Neural progenitor cell (in vitro differentiated cells): ENCODE measurements around the gene SIRT5. TPM values are rescaled to one million over a fixed set of nuclear protein-coding genes. Genes with fewer than 3 reads are reported as not detected.

Experiments
- DNase-seq: peaks from one replicate; pipeline ENCODE4 v3.0.0-alpha.2; 2016; ENCODE audit warnings: low spot score
- H2AFZ ChIP-seq: fragments of 200-600 bp; sonication (generic); replicated peaks from 2 replicates; pipeline ENCODE4 v1.6.1; 2016; ENCODE audit warnings: antibody characterized with exemption
- H3F3A ChIP-seq: fragments of 200-600 bp; sonication (generic); 2 replicates; pipeline ENCODE4 v1.6.1; 2016; ENCODE audit warnings: antibody characterized with exemption, low read depth
- H3K27ac ChIP-seq: fragments of 200-600 bp; sonication (generic); 2 replicates; pipeline ENCODE4 v1.5.1; 2016; ENCODE audit warnings: mild to moderate bottlenecking
- H3K27me3 ChIP-seq: fragments of 200-600 bp; sonication (generic); 2 replicates; pipeline ENCODE4 v1.6.1; 2016; ENCODE audit warnings: mild to moderate bottlenecking, moderate library complexity
- H3K36me3 ChIP-seq: fragments of 200-600 bp; sonication (generic); 2 replicates; pipeline ENCODE4 v1.5.1; 2016
- H3K4me1 ChIP-seq: fragments of 200-600 bp; sonication (generic); 2 replicates; pipeline ENCODE4 v1.6.1; 2016; ENCODE audit warnings: mixed run types
- H3K4me2 ChIP-seq: fragments of 200-600 bp; sonication (generic); 2 replicates; pipeline ENCODE4 v1.6.1; 2016
- H3K4me3 ChIP-seq: fragments of 200-600 bp; sonication (generic); 2 replicates; pipeline ENCODE4 v1.5.1; 2016
- H3K79me2 ChIP-seq: fragments of 200-600 bp; sonication (generic); 2 replicates; pipeline ENCODE4 v1.6.1; 2016; ENCODE audit warnings: low read depth
- H3K9ac ChIP-seq: fragments of 200-600 bp; sonication (generic); 2 replicates; pipeline ENCODE4 v1.6.1; 2016
- H3K9me3 ChIP-seq: fragments of 200-600 bp; sonication (generic); 2 replicates; pipeline ENCODE4 v1.5.1; 2016; ENCODE audit warnings: low read depth
- H4K20me1 ChIP-seq: fragments of 200-600 bp; sonication (generic); 2 replicates; pipeline ENCODE4 v1.6.1; 2016; ENCODE audit warnings: low read depth
- H3K27ac Mint-ChIP-seq: 3 replicates; pipeline ENCODE4 v1.8.0; 2021; ENCODE audit warnings: mixed read lengths
- H3K27me3 Mint-ChIP-seq: 2 replicates; pipeline ENCODE4 v1.8.0; 2022; ENCODE audit warnings: low read depth, mild to moderate bottlenecking, inconsistent platforms, moderate library complexity, mixed read lengths; ENCODE audit not compliant: insufficient read depth
- H3K36me3 Mint-ChIP-seq: 3 replicates; pipeline ENCODE4 v1.8.0; 2021; ENCODE audit warnings: mixed read lengths
- H3K4me1 Mint-ChIP-seq: 3 replicates; pipeline ENCODE4 v1.8.0; 2021; ENCODE audit warnings: mixed read lengths
- H3K4me3 Mint-ChIP-seq: 3 replicates; pipeline ENCODE4 v1.8.0; 2021; ENCODE audit warnings: mild to moderate bottlenecking, moderate library complexity, mixed read lengths
- H3K9me3 Mint-ChIP-seq: 3 replicates; pipeline ENCODE4 v1.8.0; 2020; ENCODE audit warnings: mixed read lengths
- EZH2 ChIP-seq: fragments of 200-600 bp; sonication (generic); IDR thresholded peaks from 2 replicates; pipeline ENCODE4 v1.6.1; 2017; ENCODE audit warnings: antibody characterized with exemption, mild to moderate bottlenecking, moderate library complexity
- EZH2phosphoT487 ChIP-seq: fragments of 200-600 bp; sonication (generic); IDR thresholded peaks from 2 replicates; pipeline ENCODE4 v1.6.1; 2017; ENCODE audit warnings: antibody characterized with exemption
- total RNA-seq: library from RNA; depleted of rRNA; stranded (reverse); fragments of >200 nt; gene quantifications from 2 replicates; pipeline ENCODE4 v1.2.3, GENCODE V29; 2015; ENCODE audit warnings: low replicate concordance
- TF ChIP-seq, protein P1 (sequence below): fragments of 200-600 bp; sonication (generic); IDR thresholded peaks from 2 replicates; pipeline ENCODE4 v1.5.1; 2017; ENCODE audit warnings: antibody characterized with exemption, mild to moderate bottlenecking

SIRT5 gene
- total RNA-seq, 1 donor from 2014 or later = 18.2 TPM

DNA sequence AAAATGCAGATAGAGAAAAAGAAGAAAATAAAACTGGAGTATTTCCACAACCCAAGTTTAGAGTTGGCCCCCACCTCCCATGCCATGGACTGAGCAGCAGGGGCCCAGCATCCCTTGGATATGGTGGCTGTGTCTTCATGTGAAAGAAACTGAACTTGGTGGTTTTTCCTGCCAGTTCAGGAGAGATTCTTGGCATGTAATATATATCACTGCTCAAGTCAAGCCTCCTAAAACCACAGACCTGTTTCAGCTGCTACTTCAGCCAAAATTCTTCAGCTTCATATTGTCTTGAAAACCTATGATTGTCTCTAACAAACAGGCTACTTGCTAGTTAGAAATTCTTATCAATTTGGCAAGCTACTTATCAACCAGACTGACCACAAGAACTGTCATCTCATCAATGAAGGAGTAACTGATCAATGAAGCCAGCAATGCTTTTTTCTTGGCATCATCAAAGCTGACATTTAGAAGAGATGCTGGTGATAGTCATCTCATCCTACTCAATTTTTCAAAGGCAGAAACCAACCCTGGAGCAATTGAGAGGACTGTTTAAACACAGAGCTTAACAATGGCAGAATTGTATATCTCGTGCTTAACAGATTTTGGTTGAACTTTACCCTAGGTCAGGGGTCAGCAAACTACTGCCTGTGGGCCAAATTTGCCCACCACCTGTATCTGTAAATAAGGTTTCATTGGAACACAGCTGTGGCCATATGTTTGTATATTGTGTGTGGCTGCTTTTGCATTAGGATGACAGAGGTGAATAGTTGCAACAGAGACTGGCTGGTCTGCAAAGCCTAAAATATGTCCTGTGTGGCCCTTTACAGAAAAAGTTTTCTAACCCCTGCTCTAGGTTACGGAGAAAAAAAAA lies 30.4 kb downstream of the SIRT5 start:
- Mint-ChIP-seq H3K27ac (no peak overlapping the region), H3K4me1 (no peaks in the 10 kb centered on the region), H3K9me3 (no peaks in the 10 kb centered on the region), H3K27me3 (no peaks in the 10 kb centered on the region), H3K36me3 (peaks cover 10% of the 10 kb centered on the region), H3K4me3 (no peak overlapping the region)
- no peaks in the 10 kb centered on the region for H3K9me3 ChIP-seq
- H3K4me1 ChIP-seq = no peaks in the 10 kb centered on the region
- TF ChIP-seq EZH2phosphoT487 = no peak
- TF ChIP-seq, protein P1, sequence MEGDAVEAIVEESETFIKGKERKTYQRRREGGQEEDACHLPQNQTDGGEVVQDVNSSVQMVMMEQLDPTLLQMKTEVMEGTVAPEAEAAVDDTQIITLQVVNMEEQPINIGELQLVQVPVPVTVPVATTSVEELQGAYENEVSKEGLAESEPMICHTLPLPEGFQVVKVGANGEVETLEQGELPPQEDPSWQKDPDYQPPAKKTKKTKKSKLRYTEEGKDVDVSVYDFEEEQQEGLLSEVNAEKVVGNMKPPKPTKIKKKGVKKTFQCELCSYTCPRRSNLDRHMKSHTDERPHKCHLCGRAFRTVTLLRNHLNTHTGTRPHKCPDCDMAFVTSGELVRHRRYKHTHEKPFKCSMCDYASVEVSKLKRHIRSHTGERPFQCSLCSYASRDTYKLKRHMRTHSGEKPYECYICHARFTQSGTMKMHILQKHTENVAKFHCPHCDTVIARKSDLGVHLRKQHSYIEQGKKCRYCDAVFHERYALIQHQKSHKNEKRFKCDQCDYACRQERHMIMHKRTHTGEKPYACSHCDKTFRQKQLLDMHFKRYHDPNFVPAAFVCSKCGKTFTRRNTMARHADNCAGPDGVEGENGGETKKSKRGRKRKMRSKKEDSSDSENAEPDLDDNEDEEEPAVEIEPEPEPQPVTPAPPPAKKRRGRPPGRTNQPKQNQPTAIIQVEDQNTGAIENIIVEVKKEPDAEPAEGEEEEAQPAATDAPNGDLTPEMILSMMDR = no peak
- TF ChIP-seq EZH2 = no peak
- H3K4me2 ChIP-seq = no peak overlapping the region
- no peak overlapping the region for H2AFZ ChIP-seq
- no peak overlapping the region for H3K9ac ChIP-seq
- H3K27ac ChIP-seq = no peak overlapping the region
- no peaks in the 10 kb centered on the region for H3K27me3 ChIP-seq
- no peaks in the 10 kb centered on the region for H3F3A ChIP-seq
- no peaks in the 10 kb centered on the region for H3K79me2 ChIP-seq
- no peak overlapping the region for H3K4me3 ChIP-seq
- H3K36me3 ChIP-seq = peaks cover 5% of the 10 kb centered on the region
- DNase-seq = no peak
- no peaks in the 10 kb centered on the region for H4K20me1 ChIP-seq

DNA sequence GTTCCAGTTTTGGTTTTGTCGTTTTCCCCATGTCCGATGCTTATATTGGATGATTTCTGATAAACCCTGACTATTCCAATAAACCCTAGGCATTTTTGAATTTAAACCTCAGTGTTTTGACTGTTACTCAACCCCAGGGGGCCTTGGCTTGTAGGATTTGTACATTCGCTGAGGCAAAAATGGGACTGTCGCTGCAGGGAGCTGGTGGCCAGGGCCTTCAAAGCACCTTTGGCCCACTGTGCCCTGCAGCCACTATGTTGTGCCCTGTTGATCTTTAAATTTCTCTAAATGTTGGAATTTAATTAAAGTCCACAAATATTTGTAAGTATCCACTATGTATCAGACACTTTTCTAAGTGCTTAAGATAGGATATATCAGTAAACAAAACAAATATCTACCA lies 31.2 kb downstream of the SIRT5 start:
- no peaks in the 10 kb centered on the region for H3K27me3 Mint-ChIP-seq
- no peaks in the 10 kb centered on the region for H4K20me1 ChIP-seq
- no peaks in the 10 kb centered on the region for H3K9me3 ChIP-seq
- no peaks in the 10 kb centered on the region for H3K79me2 ChIP-seq
- H3K27me3 ChIP-seq = no peaks in the 10 kb centered on the region
- H3K27ac ChIP-seq = no peak overlapping the region
- no peaks in the 10 kb centered on the region for H3F3A ChIP-seq
- H3K36me3 Mint-ChIP-seq = peaks cover 10% of the 10 kb centered on the region
- H3K4me2 ChIP-seq = no peak overlapping the region
- peaks cover 5% of the 10 kb centered on the region for H3K36me3 ChIP-seq
- H3K4me1 Mint-ChIP-seq = no peaks in the 10 kb centered on the region
- H3K9ac ChIP-seq = no peak overlapping the region
- no peak overlapping the region for H3K4me3 ChIP-seq
- H3K4me1 ChIP-seq = no peaks in the 10 kb centered on the region
- no peak for TF ChIP-seq EZH2phosphoT487
- H3K4me3 Mint-ChIP-seq = no peak overlapping the region
- DNase-seq = no peak
- no peak overlapping the region for H3K27ac Mint-ChIP-seq
- H3K9me3 Mint-ChIP-seq = no peaks in the 10 kb centered on the region
- H2AFZ ChIP-seq = no peak overlapping the region

DNA sequence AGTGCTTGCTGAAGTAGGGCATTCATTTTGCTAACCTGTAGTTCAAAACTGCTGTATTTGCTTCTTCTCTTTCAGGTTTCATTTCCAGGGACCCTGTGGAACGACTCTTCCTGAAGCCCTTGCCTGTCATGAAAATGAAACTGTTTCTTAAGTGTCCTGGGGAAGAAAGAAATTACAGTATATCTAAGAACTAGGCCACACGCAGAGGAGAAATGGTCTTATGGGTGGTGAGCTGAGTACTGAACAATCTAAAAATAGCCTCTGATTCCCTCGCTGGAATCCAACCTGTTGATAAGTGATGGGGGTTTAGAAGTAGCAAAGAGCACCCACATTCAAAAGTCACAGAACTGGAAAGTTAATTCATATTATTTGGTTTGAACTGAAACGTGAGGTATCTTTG lies 37.3 kb downstream of the SIRT5 start:
- Histone ChIP-seq H4K20me1 (peaks cover 13% of the 10 kb centered on the region), H3K9me3 (no peaks in the 10 kb centered on the region), H3K79me2 (peaks cover 24% of the 10 kb centered on the region), H3F3A (peaks cover 12% of the 10 kb centered on the region), H3K4me3 (no peak overlapping the region), H3K9ac (no peak overlapping the region), H3K27me3 (no peaks in the 10 kb centered on the region), H2AFZ (no peak overlapping the region), H3K4me2 (no peak overlapping the region), H3K4me1 (peaks cover 16% of the 10 kb centered on the region), H3K36me3 (no peaks in the 10 kb centered on the region), H3K27ac (no peak overlapping the region)
- Mint-ChIP-seq H3K27ac (no peak overlapping the region), H3K4me3 (no peak overlapping the region), H3K36me3 (peaks cover 3% of the 10 kb centered on the region), H3K27me3 (peaks cover 10% of the 10 kb centered on the region), H3K4me1 (peaks cover 23% of the 10 kb centered on the region), H3K9me3 (no peaks in the 10 kb centered on the region)
- no peak for DNase-seq
- TF ChIP-seq EZH2phosphoT487 (no peak), EZH2 (no peak)
- TF ChIP-seq, protein P1 = no peak

DNA sequence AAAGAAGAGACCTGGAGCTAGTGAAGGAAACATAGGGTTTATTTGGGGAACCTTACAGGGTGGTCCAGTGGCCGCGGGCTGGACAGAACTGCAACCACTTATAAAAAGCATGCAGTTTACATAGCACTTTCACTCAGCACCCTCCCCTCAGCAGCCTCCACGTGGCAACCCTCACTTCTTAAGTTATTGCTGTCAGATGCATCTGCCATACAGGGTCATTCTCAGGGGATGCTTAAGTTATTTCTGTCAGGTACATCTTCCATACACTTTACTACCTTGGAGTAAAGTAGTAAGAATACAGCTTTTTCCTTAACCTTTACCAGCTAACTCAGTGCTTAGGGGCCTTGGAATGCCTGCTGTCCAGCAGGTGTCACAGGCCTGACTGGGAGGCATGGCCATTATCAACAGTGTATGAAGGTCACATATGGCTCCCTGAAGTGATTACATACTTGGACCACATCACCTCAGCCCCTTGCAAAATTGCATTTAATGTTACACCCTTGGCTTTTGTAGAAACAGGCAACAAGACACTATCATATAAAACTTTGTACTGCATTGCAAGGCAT lies 38.7 kb downstream of the SIRT5 start:
- Mint-ChIP-seq H3K36me3 (peaks cover 8% of the 10 kb centered on the region), H3K4me3 (peak overlapping the region; percentile 97), H3K27me3 (peaks cover 11% of the 10 kb centered on the region), H3K27ac (no peak overlapping the region), H3K4me1 (peaks cover 32% of the 10 kb centered on the region), H3K9me3 (no peaks in the 10 kb centered on the region)
- Histone ChIP-seq H2AFZ (no peak overlapping the region), H3K4me3 (no peak overlapping the region), H4K20me1 (peaks cover 14% of the 10 kb centered on the region), H3K4me1 (peaks cover 21% of the 10 kb centered on the region), H3K27me3 (no peaks in the 10 kb centered on the region), H3K79me2 (peaks cover 36% of the 10 kb centered on the region), H3K9ac (no peak overlapping the region), H3K4me2 (peak overlapping the region; percentile 90), H3F3A (peaks cover 12% of the 10 kb centered on the region), H3K9me3 (no peaks in the 10 kb centered on the region), H3K36me3 (peaks cover 10% of the 10 kb centered on the region), H3K27ac (no peak overlapping the region)
- no peak for DNase-seq
- TF ChIP-seq EZH2phosphoT487 (no peak), EZH2 (no peak)
- TF ChIP-seq, protein P1 = no peak
